ENCODE results near the gene CTNNA2.

CTNNA2 gene

DNA sequence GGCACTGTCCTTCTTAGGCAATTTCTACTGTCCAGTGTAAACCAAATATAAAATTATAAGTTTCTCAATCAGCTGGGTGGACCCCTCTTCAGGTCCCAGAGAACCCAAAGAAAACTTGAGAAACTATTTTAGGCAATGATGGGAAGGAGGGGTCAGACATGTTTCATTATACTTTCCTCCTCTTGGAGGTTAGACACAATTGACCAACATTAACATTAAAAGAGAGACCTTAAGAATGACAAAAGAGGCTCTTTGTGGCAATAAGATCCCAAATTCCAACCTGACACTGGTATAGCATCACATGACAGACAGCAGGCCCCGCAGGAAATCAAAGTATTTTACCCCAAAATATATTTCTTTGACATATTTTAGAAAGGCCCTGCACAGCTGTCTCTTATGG lies 718.6 kb downstream of the CTNNA2 start:
- no peak for ATAC-seq
- no peak for TF ChIP-seq BACH2 (CRISPR knock-in tag; IDR thresholded peaks at IDR 0.05; ENCODE audit: borderline replicate concordance)
- TF ChIP-seq ARNTL (CRISPR knock-in tag; IDR thresholded peaks at IDR 0.05; ENCODE audit: borderline replicate concordance, low read depth): no peak
- no peak for TF ChIP-seq ZNF70 (CRISPR knock-in tag; IDR thresholded peaks at IDR 0.05)
- TF ChIP-seq OSR1 (CRISPR knock-in tag; IDR thresholded peaks at IDR 0.05): no peak
- TF ChIP-seq SNAI2 (CRISPR knock-in tag; IDR thresholded peaks at IDR 0.05): no peak
- TF ChIP-seq CSRNP3 (CRISPR knock-in tag; IDR thresholded peaks at IDR 0.05): no peak
- no peak for TF ChIP-seq RARB (CRISPR knock-in tag; IDR thresholded peaks at IDR 0.05)
- TF ChIP-seq ZC3H10 (CRISPR knock-in tag; IDR thresholded peaks at IDR 0.05): no peak
- no peak for TF ChIP-seq TCF4 (CRISPR knock-in tag; IDR thresholded peaks at IDR 0.05; ENCODE audit: borderline replicate concordance)
- no peak for TF ChIP-seq ISL1 (CRISPR knock-in tag; IDR thresholded peaks at IDR 0.05)
- TF ChIP-seq TSHZ2 (CRISPR knock-in tag; IDR thresholded peaks at IDR 0.05): no peak
- no peak for TF ChIP-seq PPARA (CRISPR knock-in tag; IDR thresholded peaks at IDR 0.05; ENCODE audit: borderline replicate concordance)
- TF ChIP-seq ZFP30 (CRISPR knock-in tag; IDR thresholded peaks at IDR 0.05): no peak

DNA sequence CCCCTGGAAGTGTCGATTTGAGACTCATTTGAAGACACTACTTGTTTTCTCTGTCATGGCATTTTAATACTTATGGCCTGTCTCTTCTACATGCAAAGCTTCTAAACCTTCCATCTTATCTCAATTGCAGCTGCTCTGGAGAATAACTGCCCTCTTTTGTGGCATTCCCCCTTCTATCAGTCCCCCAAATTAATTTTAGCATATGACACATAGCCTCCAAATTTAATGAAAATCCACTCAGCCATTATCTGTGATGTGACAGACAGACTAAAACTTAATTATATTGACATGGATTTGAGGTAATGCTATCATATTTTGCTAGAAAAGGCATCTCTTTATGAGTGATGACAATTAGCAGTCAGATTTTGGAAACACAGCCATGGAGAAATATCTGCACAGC lies 720.5 kb downstream of the CTNNA2 start:
- TF ChIP-seq ZFP3 (CRISPR knock-in tag; IDR thresholded peaks at IDR 0.05) (peak; percentile 75; the same call in 1 of the 2 replicates), BACH2 (CRISPR knock-in tag; IDR thresholded peaks at IDR 0.05; ENCODE audit: borderline replicate concordance) (no peak), TSHZ2 (CRISPR knock-in tag; IDR thresholded peaks at IDR 0.05) (peak; percentile 95), CSRNP3 (CRISPR knock-in tag; IDR thresholded peaks at IDR 0.05) (peak; percentile 47; the same call in 1 of the 2 replicates), TCF4 (CRISPR knock-in tag; IDR thresholded peaks at IDR 0.05; ENCODE audit: borderline replicate concordance) (peak; percentile 90), ZNF565 (CRISPR knock-in tag; conservative IDR thresholded peaks at IDR 0.05; ENCODE audit: low read depth) (no peak), GLIS3 (CRISPR knock-in tag; IDR thresholded peaks at IDR 0.05) (0 out of 2 replicates have a peak, but pooled peaks have one; percentile 70), RARB (CRISPR knock-in tag; IDR thresholded peaks at IDR 0.05) (no peak), ISL1 (CRISPR knock-in tag; IDR thresholded peaks at IDR 0.05) (peak; percentile 94)
- TF ChIP-seq, protein P1, sequence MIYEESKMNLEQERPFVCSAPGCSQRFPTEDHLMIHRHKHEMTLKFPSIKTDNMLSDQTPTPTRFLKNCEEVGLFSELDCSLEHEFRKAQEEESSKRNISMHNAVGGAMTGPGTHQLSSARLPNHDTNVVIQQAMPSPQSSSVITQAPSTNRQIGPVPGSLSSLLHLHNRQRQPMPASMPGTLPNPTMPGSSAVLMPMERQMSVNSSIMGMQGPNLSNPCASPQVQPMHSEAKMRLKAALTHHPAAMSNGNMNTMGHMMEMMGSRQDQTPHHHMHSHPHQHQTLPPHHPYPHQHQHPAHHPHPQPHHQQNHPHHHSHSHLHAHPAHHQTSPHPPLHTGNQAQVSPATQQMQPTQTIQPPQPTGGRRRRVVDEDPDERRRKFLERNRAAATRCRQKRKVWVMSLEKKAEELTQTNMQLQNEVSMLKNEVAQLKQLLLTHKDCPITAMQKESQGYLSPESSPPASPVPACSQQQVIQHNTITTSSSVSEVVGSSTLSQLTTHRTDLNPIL (CRISPR knock-in tag; IDR thresholded peaks at IDR 0.05; ENCODE audit: low read depth): 0 out of 2 replicates have a peak, but pooled peaks have one; percentile 41
- TF ChIP-seq, protein P2, sequence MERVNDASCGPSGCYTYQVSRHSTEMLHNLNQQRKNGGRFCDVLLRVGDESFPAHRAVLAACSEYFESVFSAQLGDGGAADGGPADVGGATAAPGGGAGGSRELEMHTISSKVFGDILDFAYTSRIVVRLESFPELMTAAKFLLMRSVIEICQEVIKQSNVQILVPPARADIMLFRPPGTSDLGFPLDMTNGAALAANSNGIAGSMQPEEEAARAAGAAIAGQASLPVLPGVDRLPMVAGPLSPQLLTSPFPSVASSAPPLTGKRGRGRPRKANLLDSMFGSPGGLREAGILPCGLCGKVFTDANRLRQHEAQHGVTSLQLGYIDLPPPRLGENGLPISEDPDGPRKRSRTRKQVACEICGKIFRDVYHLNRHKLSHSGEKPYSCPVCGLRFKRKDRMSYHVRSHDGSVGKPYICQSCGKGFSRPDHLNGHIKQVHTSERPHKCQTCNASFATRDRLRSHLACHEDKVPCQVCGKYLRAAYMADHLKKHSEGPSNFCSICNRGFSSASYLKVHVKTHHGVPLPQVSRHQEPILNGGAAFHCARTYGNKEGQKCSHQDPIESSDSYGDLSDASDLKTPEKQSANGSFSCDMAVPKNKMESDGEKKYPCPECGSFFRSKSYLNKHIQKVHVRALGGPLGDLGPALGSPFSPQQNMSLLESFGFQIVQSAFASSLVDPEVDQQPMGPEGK (CRISPR knock-in tag; IDR thresholded peaks at IDR 0.05; ENCODE audit: borderline replicate concordance): 0 out of 2 replicates have a peak, but pooled peaks have one; percentile 37
- no peak for ATAC-seq
